HG02588 (cell line): ENCODE data around the gene PIK3R4.

Source experiments
- ATAC-seq: cut with Tn5 transposase; IDR thresholded peaks from one replicate; pipeline ENCODE4 v1.9.1; 2021; ENCODE audit warnings: mild to moderate bottlenecking, moderate library complexity; ENCODE audit not compliant: unreplicated experiment

Gene PIK3R4

DNA sequence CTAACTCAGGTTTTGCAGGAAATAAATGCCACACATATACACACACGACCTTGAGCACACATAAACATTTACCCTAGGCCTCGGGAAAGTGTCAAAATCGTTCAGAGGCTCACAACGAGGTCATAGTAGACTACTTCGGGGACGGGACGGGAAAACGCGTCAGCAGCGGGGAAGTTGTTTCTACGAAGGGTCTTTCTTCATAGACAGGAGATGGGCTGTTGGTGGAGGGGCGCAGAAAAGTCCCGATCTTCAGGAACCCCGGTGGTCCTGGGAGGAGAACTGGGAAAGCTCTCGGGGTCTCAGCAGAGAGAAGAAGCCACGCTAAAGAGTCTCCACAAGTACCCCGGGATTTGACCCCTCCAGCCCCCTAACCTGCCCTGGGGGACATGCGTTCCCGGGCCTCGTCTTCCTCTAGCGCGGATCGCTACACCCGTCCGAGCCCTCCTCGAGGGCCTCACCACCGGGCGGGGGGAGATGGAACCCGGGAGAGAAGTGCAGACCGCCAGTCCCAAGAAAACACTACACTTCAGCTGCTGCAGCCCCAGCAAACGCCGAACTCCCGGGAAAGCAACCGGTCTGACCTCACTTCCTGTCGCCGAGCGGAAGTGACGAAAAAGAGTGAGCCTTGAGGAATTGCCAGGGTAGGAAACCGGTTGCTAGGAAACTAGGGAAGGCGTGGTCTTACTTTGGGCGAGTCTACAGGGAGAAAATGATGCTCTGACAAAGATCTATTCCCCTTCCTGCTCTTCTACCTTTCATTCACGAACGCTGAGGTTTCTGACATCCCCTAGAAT is at the start of gene PIK3R4:
Gene PIK3R4, minus strand, starts transcription at position 584 of the 794 bp plus-strand sequence. CDS start 1,611 bp downstream, outside the sequence.
- peak; percentile 92 for ATAC-seq

DNA sequence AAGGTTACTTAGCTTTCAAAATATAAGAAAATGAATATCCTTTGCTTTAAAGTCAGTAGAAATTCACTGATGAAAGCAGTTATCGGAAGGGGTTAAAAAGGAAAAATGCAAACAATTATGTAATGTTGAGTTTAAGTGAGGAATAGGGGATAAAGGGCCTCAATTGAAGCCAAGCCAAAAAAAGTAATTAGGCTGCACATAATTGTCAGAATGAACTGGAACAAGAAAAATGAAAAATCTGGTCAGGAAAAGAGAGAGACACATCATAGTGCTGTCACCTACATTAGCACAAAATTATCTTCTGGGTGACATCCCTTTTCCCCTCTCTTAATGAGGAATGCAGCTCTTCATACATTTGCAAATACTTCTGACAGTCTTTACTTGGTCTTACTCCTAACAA is 48.8 kb upstream of the PIK3R4 start:
- ATAC-seq: no peak

DNA sequence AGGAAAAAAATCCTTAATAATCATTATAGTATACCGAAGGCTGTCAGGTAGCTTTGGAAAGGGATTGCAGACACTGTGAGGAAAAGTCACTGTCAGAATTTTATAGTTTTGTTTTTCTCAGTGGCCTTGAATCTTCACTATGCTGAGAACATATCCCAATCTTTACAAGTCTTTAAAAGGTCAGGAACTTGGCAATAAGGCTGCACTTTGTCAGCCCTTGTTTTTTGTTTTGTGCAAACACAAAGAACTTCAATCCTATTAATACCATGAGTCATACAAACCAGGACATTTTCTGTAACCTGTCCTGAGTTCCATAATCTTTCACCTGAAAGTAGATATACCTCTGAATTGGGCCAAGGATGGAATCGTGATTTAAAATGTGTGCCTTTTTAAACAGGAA is 45.6 kb upstream of the PIK3R4 start:
- ATAC-seq: no peak

DNA sequence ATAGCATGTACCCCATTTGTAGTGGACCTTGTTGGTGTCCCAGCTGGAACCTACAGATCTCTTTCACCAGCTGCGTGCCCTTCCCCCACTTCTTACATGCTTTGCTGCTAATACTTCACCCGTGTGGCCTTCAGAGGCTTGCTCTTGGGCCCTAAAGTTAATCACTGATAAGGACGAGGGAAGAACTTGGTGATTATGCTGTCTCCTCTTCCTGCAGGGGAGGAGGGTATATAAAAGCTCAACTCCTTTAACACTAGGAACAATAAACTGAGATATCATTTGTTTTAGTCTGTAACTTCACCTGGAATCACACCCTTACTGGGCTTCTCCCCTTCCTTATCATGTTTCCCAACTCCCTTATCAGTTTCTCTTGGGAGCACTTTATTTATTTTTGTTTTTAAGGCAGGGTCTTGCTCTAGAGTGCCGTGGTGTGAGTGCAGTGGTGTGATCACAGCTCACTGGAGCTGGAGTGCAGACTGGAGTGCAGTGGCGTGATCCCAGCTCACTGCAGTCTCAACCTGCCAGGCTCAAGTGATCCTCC is 43.2 kb upstream of the PIK3R4 start:
- ATAC-seq: no peak

DNA sequence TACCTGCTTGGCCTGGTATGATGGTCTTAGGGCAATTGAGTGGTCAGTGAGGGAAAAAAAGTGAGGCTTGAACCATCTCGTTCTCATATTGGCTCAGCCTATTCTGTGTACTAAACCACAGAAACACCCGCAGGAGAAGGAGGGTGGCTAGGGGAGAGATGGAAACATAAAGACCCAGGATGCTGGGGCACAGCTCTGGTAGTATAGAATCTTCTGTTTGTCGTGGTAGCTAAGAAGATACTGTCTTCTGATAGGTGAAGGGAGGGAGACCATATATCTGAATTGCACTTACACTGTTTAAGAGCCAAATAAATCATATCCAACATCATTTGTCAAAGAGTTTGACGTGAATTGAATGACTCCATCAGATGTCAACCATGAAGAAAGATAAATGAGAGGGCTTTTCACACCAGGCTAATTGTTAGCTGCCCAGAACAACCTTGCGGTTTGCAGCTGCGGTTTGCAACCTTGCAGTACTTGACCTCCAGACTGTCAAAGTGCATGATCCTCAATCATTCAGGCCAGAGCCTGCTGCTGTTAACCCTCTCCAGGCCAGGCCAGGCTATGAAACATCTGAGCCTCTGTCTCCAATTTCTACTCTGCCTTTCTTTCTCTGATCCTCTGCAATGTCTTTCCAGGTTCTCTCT is 40.9 kb upstream of the PIK3R4 start:
- ATAC-seq: no peak

DNA sequence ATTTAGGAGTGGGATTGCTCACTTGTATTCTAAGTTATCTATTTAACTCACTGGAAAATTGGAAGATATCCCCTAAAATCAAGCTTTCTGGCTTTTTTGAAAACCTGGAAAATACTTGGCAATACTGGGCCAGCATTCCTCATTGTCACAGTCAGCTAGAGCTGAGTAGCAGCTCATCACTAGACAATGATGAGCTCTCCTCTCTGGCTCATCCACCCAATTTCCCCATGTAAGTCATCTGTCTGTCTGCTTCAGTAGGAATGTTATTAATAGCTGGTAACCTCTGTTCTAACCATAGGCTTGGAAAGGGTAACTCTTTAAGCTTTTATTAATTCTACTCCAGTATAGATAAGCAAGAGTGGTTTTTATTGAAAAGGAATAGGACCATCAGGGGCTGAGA is 39.7 kb upstream of the PIK3R4 start:
- ATAC-seq: no peak

DNA sequence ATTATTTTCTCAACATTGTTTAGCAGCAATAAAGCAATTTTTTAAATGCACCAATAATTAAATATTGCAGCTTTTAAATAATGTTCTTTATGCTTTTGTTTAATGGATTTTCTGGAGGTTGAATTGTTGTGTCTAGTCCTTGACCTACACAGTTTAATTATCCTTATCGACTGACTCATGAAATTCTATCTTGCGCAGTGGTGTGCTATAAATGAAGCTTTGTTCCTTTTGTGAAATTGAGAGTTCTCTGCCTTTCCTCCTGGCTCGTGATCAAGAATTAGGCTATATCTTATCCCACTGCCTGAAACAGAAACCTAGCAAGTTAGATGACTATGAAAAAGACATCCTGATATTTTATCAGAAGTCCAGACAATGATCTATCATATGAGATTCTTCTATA is 37.0 kb upstream of the PIK3R4 start:
- ATAC-seq: no peak

DNA sequence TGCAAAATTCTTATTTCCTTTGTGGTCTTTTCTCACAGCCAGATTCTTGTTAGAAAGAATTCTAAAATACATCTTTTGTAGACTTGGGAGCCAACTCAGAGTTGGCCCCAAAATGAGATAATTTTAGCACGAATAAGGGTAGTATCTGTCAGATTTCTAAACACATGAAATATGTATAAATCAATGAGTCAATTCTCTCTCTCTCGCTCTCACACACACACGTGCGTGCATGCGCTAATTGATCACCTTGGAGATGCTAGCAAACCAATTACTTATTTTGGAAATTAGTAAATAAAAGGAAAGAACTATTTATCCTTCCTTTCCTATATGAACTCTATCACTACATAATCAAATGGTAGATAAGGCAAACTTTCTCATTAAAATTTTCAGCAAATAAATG is 32.9 kb upstream of the PIK3R4 start:
- no peak for ATAC-seq

DNA sequence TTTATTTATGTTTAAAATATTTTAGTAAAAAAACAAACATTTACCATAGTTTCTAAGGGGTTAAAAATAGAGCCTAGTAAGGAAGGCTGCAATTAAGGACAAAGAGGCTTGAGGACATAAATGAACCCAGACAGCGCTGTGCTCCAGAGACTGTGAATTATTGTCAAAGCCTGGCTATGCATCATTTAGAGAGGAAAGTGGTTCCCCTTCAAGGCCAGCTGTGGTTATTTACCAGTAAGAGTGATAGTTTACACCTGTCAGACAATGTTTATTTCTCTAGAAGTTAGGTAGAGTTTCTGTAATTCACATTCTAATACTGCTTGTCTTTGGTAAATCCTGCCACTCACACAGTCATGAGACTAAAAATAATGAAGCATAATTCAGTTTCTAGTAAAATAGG is 32.4 kb upstream of the PIK3R4 start:
- peak; percentile 80 for ATAC-seq

DNA sequence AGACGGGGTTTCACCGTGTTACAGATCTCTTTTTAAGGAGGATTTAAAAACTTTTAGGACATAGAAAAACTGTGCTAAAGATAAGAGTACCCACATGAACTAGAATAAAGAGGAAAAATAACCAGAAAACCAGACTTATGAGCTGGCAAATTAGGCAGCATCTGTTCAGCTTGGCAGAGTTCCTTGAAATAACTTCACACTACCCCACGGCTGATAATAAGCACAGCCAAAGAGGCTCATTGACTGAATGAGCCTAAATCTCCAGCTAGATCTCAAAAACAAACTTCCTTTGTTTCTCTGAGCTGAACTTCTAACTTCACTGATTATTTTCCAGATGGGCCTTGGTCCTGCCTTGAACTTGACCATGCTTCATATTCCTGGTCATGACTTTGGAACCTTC is 26.7 kb upstream of the PIK3R4 start:
- no peak for ATAC-seq

DNA sequence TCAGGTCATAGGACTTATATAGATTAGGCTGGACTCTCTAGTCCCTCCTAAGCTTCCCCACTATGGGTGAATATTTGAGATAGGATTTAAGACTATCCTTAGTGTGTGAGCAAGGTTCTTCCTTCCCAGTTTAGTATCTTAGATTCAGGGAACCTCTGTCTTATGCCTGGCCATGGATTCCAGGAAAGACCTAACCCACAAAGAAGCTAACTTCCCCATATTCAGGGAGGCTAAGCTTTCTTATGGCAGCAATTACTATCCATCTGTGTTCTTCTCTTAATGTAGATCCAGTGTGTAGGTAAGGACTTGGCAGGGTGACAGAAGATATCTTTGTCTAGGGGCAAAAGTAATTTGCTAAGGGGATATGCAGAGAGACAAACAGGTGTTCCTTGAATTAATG is 25.5 kb upstream of the PIK3R4 start:
- ATAC-seq: no peak

DNA sequence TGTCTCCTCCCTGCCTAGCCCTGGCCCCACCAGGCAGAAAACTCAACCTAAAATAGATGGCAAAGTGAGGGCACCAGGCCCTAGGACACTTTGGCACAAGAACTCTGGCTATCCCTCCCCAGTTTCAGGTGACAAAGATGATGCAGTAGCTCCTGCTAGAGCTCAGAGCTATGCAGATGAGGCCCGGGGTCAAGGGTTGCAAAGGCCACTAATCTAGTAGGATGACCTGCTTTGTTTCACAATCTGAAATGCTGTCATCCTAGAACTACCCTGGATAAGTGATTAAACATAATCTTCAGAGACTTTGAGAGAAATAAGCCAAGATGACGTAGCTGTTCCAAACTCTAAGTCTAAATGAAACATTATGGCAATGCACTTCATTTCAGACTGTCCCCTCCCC is 24.0 kb upstream of the PIK3R4 start:
- ATAC-seq: no peak

DNA sequence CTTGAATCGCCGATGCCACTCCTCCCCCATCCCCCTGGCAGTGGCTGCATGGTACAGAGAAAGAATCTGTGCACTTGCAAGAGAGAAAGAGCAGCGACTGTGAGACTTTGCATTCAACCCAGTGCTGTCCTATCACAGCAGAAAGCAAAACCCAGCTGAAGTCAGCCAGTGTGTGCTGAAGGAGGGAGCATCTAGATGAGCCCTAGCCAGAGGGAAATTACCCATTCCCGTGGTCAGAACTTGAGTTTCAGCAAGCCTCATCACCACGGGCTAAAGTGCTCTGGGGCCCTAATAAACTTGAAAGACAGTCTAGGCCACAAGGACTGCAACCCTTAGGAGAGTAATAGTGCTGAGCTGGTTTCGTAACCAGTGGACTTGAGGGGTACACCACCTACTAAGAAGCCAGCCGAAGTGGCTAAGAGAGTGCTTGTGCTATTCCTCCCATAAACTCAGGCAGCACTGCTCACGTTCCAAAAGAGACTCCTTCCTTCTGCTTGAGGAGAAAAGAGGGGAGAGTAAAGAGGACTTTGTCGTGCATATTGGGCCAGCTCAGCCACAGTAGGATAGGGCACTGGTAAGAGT is 15.2 kb upstream of the PIK3R4 start:
- ATAC-seq: no peak

DNA sequence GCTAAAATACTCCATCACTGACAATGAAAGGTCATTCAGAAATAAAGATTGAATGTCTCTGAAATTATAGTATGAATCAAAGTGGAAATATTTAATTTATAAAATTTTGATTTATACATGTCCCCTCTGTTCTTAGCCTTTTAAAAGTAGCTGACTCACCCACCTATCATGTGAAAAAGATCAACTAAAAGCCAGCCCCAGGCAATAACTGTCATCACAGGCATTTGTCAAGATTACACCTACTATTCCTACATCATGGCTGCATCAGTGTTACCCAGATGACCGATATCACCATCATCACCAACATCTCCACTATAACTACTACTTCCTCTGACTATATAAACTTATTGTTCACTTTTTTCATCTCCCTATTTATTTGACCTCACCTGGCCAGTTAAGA is 14.3 kb upstream of the PIK3R4 start:
- no peak for ATAC-seq

DNA sequence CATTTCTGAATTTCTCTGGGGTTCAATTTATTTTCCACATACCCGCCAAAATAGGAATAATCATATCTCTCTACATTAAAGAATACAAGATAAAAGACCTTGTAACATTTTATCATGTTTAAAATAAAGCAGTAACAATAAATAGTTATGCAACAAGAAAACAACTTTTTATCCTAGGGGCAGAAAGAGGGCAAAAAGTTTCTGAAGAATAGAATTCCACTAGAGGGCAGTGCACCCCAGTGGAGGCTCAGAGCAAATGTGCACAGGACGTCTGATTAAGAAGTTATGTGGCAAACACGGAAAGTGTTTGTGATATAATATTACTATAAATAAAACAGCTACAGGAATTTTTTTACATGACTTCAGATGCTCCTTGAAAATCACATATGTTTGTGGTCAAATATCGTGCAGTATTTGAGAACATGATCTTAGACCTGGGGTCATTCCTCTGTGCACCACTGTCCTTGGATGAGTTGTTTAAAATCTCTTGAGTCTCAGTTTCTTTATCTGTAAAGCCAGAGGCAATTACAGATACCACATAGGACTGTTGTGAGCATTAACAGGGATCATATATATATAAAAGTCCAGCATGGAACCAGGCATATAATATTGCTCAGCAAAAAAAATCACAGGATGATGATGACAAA is 13.2 kb upstream of the PIK3R4 start:
- ATAC-seq: peak; percentile 69

DNA sequence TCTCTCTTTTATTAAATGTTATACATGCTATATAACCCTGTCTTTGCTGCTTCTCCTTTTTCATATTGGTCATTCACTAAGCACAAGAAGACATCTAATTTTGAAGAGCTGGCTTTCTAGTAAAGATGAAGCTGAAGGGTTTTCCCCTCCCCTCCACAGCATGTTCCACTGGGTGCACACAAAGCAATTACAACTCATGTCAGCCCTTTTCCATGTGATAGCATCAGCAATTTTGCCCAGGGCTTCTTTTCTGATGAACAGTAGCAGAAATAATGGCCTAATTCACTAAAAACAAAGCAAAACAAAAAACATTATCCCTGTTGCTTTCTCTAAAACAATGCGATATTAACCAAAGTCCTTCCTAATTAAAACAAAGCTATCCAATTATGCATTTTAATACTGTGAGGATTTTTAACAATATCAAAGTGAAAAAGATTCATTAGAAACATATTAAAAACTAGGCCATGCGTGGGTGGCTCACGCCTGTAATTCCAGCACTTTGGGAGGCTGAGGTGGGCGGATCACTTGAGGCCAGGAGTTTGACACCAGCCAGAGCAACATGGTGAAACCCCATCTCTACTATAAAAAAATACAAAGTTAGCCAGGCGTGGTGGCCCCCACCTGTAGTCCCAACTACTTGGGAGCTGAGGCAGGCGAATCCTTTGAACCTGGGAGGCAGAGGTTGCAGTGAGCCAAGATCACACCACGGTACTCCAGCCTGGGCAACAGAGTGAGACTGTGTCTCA is 12.2 kb upstream of the PIK3R4 start:
- no peak for ATAC-seq

DNA sequence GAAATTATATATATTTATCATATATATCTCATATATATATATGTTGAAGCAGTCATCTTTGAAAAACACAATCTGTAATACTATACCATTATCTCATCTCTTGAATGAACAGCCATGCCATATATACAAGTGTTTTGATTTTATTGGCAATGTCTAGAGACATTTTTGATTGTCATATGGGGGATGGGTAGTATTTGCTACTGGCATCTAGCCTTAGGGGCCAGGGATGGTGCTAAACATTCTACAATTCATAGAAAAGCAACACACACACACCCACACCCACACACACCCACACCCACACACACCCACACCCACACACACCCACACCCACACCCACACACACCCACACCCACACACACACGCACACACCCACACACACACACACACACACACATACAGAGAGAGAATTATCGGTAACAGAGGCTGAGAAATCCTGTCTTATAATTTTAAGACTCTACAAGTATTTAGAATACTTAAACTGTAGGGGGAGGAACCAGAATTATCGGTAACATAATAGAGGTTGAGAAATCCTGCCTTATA is 11.1 kb upstream of the PIK3R4 start:
- no peak for ATAC-seq

DNA sequence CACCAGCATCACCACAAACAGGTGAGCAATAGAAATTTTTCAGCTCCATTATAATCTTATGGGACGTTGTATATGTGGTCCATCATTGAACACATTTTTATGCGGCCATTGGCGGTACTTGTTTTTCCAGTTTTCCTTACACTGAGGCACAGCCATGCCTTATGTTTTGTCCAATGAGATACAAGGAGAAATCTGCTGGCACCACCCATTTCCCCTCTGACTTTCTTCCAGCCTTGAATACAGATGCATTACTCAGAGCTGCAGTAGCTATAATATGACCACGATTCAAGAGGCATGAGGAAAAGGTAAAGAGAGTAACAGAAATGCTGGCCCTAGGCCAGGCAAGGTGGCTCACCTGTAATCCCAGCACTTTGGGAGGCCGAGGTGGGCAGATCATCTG is 9.0 kb upstream of the PIK3R4 start:
- ATAC-seq: no peak

DNA sequence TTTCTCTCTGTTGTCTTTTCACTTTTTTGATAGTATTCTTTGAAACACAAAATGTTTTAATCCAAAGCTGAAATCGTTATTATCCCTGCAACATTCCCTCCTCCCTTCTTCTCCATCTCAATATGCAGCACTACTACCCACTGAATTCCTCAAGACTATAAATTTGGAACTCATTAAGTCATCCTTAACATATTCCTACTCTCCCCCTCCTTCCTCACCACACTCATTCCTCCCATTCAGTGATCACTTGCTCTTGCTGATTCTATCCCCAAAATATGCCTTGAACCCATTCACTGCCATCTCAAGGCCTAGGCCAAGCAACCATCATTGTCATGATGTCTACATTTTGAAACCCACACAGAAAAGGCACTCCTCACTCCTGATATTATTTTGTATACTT is 2.4 kb upstream of the PIK3R4 start:
- no peak for ATAC-seq

DNA sequence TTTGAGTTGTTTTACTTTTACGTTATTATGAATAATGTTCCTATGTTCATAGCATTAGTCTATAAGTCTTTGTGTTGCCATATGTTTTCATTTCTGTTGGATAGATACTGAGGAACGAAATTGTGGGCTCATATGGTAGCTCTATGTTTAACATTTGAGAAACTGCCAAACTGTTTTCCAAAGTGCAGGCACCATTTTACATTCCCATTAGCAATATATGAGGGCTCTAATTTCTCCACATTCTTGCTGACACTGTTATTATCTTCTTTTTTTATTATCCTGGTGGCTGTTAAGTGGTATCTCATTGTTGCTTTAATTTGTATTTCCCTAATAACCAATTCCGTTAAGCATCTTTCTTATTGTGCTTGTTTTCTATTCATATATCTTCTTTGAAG is 1.8 kb upstream of the PIK3R4 start:
- no peak for ATAC-seq

DNA sequence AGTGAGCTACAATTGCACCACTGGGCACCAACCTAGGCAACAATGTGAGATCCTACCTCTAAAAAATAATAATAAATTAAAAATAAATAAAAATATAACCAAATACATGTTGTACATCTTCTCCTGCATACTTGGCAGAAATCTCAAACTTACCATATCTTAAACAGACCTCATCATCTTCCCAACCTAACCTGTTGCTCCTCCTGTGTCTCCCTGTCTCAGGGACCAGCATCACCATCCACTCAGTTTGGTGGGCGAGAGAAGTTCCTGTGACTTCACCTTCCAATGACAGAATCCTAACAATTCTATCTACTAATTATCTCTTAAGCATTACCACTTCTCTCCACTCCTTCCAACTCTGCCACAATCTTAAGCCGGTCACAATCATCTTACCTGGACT is 3.3 kb downstream of the PIK3R4 start:
- ATAC-seq: no peak
